EH (cell line): Measurements from ENCODE around the gene TM9SF4.
"Not testable (repeated sequence)": the region's sequence is repeated elsewhere in the genome, so short reads cannot be mapped to it uniquely, and the experiment has no call there.

Experiments used
- DNase-seq: peaks from one replicate; pipeline ENCODE4 v3.0.0-alpha.2; 2015; ENCODE audit warnings: low read depth

Gene TM9SF4

DNA sequence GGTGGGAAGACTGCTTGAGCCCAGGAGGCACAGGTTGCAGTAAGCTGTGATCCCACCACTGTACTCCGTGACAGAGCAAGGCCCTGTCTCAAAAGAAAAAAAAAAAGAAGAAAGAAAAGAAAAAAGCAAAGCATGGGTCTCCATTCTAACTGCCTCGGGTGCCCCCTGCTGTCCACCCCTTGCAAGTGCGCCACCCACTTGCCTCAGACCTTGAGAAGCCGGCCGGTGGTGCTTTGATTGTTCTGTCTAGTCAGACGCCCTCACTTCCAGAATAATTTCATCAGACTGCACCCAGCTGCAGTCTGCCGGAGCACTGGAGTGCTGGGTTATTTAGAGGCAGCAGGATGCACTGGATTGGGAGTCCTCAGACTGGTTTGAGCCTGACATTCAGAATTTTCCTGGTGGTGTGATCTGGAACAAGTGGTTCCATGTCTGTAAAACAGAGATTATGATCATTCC, 17.6 kb upstream of the TM9SF4 start:
- peak; percentile 78 for DNase-seq

DNA sequence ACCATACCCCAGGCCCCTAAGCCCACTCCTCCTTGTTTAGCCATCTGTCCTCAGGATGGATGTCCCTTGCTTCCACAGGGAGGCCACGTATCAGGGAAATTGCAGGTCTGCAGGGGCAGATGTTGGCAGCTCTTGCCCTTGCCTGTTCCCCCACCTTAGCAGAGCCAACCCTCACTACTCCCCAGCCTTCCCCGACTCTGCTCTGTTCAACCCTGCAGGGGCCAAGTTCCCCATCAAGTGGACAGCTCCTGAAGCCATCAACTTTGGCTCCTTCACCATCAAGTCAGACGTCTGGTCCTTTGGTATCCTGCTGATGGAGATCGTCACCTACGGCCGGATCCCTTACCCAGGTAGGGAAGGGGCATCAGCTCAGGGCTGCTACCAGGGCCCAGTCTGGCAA, 10.7 kb upstream of the TM9SF4 start:
- no peak for DNase-seq

DNA sequence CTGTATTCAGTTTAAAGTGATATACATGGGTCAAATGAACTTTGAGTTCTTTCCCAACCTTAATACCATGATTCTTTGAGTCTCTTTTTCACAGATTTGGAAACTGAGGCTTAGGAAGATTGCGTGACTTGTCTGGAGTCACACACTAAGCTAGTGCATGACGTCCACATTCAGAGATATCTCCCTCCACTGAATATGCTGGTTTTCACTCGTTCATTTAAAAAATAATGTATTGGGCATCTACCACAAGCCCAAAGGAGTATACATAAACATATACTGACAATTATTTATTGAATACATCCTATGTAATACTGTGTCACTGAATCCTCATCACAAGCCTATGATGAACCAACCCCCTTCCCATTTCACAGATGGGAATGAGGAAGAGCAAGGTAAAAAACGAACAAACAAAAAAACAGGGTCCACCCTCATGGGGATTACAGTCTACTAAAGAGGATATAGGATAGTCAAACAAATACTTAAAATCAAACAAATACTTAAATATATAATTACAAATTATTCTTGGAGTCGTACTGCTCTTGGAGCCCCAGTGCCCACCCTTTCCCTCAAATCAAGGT, 611 bp upstream of the TM9SF4 start:
- DNase-seq, result no peak

DNA sequence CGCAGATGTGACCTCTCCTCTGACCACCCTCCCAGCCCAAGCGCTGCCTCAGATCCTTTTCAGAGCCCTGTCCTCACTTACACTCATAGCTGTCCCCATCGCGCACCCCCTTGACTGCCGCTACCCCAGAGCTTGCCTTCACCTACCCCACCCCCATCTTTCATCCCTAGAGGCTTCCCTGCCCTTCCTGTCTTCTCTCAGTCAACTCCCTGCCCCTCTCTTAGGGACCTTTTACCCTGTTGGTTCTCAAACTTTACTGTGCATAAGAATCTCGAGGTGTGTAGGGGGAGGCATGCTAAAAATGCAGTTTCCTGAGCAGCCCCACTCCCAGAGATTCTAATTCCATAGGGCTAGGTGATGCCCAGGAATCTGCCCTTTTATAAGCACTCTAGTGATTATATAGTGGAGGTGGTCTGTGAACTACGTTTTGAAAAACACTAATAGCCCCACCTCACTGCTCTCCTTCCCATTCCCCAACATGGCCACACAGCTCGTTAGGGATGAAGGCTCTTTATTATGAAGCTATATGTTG, 725 bp downstream of the TM9SF4 start:
- no peak for DNase-seq

DNA sequence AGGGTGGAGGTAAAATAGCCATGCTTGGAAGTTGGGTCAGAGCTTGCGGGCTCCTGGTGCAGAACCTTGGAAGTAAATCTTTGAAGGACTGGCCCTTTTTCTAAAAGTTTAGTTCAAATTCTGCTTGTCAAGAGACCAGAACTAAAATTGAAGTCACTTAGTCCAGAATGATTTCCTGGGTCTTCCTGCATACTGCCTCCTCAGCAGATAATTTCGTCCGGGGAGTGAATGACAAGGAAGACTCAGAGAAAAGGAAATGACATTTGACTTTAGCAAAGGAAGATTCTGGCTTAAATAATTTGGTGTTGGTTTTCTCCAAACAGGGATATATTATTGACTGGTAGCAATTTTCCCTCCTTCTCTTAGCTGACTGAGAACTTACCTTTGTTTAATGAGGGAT, 1.2 kb downstream of the TM9SF4 start:
- DNase-seq, result no peak

DNA sequence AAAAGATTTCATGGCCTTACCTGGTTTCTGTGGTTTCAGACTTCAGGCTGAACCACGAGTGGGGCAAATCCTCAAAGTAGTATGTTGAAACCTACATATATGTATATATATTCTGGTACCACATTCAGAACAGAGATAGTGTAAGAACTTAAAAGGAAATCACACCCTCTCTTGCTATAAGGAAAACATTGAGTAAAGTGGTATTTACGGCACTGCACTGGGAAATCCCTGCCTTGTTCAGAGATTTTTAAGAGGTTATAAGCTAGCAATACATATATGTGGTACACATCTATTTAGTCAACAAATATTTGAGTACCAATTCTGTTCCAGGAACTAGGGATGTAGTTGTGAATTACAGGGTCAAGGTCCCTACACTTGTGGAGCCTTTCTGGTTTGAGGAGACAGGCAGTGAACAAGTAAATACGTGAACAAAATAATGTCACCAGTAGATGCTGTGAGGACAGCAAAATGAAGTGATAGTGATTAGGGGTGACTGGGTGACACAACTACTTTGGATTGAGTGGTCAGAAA, 1.7 kb downstream of the TM9SF4 start:
- no peak for DNase-seq

DNA sequence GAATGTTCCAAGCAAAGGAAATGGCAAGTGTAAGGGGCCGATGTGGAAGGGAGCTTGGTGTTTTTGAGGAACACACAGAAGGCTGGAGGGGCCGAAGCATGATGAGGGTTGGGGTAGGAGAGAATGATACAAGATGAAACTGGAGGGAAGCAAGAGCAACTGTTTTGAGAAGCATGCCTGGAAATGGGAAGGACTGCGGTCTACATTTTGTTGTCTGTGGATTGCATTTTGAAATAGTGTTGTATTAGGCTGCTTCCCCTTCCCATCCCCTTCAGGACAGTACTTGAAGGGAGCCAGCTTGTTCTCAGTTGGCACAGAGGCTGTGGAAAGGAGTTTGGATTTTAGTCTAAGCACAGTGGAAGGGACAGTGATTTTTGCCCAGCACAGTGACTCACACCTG, 2.2 kb downstream of the TM9SF4 start:
- DNase-seq, result no peak

DNA sequence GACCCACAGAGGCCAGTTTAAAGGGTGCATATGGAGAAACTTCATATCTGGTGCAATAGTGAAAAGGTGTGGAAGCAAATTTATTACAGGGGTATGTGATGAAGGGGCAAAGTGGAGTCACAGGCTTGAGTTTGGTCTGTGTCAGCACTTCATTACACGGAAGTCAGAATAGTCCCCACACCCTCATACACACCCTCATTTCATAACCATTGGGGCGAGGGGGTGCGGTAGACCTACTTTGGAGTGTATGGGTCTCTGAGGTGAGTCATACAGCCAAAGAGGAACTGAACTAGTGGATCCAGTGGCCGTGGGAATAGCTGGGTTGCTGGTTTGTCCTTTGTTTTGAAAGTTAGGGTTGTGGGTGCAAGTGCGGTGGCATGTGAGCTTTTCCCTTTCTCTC, 3.3 kb downstream of the TM9SF4 start:
- no peak for DNase-seq

DNA sequence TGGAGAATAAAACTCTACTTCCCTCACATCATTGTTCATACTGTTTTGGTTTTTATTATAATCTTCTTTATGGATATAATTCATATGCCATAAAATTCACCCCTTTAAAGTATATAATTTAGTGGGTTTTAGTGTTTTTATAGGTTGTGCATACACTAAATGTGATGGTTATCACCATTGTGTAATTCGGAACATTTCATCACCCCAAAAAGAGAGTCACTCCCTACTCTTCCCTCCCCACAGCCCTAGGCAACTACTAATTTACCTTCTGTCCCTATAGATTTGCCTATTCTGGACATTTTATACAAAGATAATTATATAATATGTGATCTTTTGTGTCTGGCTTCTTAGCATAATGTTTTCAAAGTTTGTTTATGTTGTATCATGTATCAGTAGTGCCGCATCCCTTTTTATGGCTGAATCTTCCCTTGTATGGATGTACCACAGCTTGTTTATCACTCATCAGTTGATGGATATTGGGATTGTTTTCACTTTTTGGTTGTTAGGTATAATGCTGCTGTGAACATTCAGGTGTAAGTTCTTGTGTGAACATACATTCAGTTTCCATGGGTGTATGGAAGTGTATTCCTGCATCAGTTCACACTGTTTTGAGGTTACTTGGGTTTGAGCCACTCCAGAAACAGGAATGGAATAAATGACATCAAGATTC, 4.2 kb downstream of the TM9SF4 start:
- no peak for DNase-seq

DNA sequence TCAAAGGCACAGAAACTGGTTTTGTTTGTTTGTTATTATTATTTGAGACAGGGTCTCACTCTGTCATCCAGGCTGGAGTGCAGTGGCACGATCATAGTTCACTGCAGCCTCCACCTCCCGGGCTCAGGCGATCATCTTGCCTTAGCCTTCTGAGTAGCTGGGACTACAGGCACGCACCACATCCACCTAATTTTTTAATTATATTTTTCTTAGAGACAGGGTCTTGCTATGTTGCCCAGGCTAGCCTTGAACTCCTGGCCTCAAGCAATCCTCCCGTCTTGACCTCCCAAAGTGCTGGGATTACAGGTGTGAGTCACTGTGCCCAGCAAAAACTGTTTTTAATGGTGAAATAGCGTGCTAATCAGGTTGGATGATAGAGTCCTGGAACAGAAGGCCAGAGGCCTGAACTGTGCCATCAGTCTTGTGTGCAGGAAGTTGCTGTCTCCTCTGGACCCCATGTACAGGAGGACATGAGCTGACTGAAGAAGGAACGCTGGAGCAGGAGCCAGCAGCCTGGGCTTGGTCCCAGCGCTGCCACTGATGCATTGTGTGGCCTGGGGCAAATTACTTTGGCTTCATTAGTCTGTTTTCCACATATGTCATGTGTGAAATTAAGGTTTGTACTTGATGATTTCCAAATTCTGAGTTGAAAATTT, 4.9 kb downstream of the TM9SF4 start:
- DNase-seq, result peak; percentile 52

DNA sequence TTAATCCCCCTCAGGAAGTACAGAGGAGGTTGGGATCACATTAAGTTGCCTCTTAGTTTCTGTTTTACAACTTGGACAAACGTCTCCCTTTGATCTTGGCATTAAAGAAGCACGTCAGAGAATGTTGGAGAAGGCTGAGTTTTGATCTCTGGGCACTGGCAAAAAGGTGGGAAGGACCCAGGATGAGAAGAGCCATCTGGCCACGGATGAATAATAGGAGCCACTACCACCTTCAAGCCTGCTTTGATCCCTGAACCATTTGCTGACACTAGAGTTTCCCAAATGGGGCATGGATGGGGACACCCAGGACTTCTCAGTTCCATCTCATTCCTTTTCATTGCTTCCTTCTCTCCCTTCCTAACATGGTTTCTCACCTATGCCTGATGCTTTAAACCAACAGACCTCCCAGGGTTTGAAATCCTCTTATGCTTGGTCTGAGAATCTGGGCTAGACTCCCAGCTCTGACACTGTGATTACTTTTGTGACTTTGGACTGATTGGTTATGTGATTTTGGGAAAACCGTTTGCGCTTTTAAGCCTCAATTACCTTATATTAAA, 5.8 kb downstream of the TM9SF4 start:
- no peak for DNase-seq

DNA sequence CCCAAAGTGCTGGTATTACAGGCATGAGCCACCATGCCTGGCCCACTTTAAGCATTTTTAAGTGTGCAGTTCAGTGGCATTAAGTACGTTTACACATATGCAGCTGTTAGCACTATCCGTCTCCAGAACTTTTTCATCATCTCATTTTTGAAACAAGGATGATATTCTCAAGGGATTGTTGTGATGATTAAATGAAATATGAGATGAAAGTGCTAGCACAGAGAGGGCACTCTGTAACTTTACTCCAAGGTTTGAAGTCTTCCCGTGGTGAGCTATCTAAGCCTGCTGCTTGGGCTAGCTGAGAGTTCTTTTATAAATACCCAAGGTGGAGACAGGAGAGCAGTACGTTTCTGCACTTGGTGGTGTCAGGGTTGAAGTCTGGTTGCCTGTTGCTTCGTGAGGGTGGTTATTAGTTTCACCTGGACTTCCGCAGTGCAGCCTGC, 6.6 kb downstream of the TM9SF4 start:
- no peak for DNase-seq

DNA sequence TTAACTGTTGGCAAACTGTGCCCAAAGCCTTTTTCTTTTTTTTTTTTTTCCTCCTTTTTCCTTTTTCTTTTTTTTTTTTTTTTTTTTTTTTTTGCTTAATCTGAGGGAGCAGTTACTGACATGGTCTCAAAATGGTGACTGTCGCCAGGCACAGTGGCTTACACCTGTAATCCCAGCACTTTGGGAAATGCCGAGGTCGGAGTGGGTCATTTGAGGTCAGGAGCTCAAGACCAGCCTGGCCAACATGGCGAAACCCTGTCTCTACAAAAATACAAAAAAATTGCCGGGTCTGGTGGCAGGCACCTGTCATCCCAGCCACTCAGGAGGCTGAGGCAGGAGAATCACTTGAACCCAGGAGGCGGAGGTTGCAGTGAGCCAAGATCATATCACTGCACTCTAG, 7.3 kb downstream of the TM9SF4 start:
- DNase-seq, result not testable (repeated sequence)

DNA sequence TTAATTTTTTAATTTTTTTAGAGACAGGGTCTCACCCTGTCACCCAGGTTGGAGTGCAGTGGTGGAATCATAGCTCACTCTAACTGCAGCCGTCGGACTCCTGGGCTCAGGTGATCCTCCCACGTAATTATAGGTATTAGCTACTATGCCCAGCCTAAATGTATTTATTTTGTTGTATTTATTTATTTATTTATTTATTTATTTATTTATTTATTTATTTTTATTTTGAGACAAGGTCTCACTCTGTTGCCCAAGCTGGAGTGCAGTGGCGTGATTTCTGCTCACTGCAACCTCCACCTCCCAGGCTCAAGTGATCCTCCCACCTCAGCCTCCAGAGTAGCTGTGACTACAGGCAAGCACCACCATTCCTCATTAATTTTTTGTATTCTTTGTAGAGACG, 8.9 kb downstream of the TM9SF4 start:
- DNase-seq, result not testable (repeated sequence)

DNA sequence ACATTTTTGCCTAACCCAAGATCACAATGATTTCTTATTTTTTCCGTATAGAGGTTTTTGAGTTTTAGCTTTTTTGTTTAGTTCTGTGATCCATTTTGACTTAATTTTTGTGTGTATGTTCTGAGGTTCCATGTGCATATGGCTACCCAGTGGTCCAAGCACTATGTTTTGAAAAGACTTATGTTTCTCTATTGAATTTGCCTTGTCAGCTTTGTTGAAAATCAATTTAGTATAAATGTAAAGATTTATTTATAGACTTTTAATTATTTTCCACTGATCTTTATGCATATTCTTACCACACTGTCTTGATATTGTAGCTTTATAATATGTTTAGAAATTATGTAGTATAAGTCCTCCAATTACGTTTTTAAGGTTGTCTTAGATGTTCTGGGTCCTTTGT, 10.2 kb downstream of the TM9SF4 start:
- DNase-seq, result no peak

DNA sequence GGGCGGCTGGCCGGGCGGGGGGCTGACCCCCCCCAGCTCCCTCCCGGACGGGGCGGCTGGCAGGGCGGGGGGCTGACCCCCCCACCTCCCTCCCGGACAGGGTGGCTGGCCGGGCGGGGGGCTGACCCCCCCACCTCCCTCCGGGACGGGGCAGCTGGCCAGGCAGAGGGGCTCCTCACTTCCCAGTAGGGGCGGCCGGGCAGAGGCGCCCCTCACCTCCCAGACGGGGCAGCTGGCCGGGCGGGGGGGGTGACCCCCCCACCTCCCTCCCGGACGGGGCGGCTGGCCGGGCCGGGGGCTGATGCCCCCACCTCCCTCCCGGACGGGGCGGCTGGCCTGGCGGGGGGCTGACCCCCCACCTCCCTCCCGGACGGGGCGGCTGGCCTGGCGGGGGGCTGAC, 12.4 kb downstream of the TM9SF4 start:
- not testable (repeated sequence) for DNase-seq

DNA sequence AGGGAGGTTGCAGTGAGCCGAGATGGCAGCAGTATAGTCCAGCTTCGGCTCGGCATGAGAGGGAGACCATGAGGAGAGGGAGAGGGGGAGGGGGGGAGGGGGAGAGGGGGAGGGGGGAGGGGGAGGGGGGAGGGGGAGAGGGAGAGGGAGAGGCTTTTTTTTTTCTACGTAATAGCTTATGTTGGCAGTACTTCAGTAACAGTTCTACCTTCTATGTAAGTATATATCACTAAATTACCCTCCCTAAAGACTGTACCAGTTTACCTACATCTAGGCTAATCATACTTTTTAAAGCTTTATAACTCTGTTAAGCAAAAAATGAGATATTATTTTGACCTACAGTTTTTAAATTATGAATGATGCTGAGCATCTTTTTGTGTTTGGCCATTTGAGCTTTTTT, 13.6 kb downstream of the TM9SF4 start:
- no peak for DNase-seq

DNA sequence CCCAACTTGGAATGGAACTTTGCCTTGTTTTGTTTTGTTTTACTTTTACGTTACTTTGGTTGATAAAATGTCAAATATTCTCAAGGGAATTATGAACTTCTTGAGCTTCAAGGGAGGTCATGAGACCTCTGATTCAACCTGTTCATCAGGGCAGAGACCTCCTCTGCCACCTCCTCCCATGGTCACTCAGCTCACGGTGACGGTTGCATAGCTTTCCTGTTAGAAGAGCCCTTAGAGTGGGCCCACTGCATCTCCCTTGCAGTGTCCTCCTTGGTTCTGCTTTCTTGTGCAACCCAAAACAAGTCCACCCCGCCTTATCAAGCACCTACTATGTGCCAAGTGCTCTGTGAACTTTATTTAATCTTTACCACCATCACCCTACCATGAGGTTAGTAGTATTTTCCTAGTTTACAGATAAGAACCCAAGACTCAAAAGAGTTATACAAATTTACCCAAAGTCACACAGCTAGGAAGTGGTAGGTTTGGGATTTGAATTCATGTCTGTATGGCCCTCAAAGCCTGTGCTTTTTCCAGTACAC, 15.5 kb downstream of the TM9SF4 start:
- no peak for DNase-seq

DNA sequence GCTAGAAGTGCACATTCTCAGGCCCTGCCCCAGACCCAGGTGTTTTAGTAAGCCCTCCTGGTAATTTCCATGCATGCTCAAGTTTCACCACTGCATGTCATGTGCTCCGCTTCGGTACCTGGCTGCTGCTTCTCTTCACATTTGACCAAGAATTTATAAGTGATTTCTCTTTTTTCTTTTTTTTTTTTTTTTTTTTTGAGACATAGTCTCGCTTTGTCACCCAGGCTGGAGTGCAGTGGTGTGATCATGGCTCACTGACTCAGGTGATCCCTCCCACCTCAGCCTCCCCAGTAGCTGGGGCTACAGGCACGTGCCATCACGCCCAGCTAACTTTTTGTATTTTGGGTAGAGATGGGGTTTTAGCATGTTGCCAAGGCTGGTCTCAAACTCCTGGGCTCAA, 16.0 kb downstream of the TM9SF4 start:
- DNase-seq, result no peak

DNA sequence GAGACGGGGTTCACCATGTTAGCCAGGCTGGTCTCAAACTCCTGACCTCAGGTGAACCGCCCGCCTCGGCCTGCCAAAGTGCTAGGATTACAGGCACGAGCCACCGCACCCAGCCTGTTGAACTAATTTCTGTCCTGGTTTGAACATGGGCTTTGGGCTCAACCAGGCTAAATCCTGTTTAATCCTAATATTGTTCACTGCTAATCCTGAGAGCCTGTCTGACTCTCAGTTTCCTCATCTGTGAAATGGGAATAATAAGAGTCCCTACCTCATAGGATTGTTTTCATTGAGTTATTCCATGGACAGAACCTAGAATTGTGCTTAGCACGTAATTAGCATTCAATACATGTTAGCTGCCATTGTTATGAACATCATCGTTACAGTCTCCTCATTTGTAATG, 17.4 kb downstream of the TM9SF4 start:
- DNase-seq, result no peak

DNA sequence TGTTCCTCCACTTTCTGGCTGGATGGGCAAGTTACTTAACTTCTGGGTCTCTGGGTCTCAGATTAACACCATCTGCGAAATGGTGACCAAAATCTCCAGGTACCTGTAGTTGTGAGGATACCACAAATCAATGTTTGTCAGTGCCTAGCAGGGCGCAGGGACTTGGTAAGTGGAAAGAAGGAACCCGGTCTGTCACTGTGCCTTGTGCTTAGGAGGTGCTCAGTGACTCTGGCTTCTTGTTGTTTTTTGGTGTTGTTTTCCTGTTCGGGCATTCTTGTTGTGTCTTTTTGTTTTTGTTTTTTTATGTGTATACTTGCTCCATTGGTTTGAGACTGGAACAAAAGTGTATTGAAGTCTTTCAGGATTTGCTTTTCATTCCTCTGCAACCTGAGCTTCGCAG, 17.8 kb downstream of the TM9SF4 start:
- DNase-seq, result no peak

DNA sequence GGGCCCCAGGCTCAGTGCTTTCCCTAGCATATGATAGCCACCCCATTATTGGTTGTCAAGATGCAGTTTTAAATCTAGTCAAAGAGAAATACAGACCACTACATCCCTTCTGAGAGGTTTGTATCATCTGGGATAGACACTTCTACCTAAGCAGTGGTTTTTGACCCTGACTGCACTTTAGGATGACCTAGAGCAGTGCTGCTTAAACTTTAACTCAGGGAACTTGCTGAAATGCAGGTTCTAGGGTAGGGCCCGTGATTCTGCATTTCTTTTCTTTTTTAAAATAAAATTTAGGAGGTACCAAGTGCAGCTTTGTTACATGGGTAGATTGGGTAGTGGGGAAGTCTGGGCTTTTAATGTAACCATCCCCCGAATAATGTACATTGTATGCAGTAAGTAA, 18.7 kb downstream of the TM9SF4 start:
- DNase-seq, result no peak
